Lung (tissue), 12 donors: ENCODE results near the gene MAPK4. TPM values are rescaled to one million over a fixed set of nuclear protein-coding genes. Genes with fewer than 3 reads are reported as not detected.
A peak's percentile ranks its signal among the peaks of the same experiment; 100 is the strongest.

Experiments
- ATAC-seq: fragments of 200-7000 bp; cut with Tn5 transposase; one replicate; pipeline ENCODE4 v1.9.1; 2020; ENCODE audit warnings: moderate number of reproducible peaks; ENCODE audit not compliant: insufficient read depth, low FRiP score
- DNase-seq, 3 donors: peaks; one replicate each; pipeline ENCODE4 v3.0.0-alpha.2; 2013 to 2017
- H3K27ac ChIP-seq, 2 donors: one replicate each; pipeline ENCODE4 v1.5.1; 2013; ENCODE audit warnings: mild to moderate bottlenecking in 2 of 2, moderate library complexity in 2 of 2, control low read depth in 1 of 2, inconsistent platforms in 1 of 2, low read depth in 1 of 2, low read length in 1 of 2
- H3K27me3 ChIP-seq, 3 donors: one replicate each; pipeline ENCODE4 v1.5.1; 2013; ENCODE audit warnings: low read length in 2 of 3; ENCODE audit not compliant: control insufficient read depth in 3 of 3, insufficient read depth in 3 of 3
- H3K36me3 ChIP-seq, 4 donors: one replicate each; pipeline ENCODE4 v1.5.1; 2013; ENCODE audit warnings: low read length in 4 of 4, mild to moderate bottlenecking in 1 of 4, moderate library complexity in 1 of 4; ENCODE audit not compliant: control insufficient read depth in 4 of 4, insufficient read depth in 4 of 4
- H3K4me1 ChIP-seq, 5 donors: one replicate each; pipeline ENCODE4 v1.5.1; 2013; ENCODE audit warnings: low read length in 5 of 5, mild to moderate bottlenecking in 2 of 5, moderate library complexity in 1 of 5; ENCODE audit not compliant: control insufficient read depth in 5 of 5, insufficient read depth in 5 of 5
- H3K4me3 ChIP-seq: one replicate; pipeline ENCODE4 v1.5.1; 2013; ENCODE audit warnings: mild to moderate bottlenecking, control low read depth, moderate library complexity
- H3K9ac ChIP-seq, 2 donors: one replicate each; pipeline ENCODE4 v1.5.1; 2013; ENCODE audit warnings: low read length in 2 of 2, control low read depth in 1 of 2; ENCODE audit not compliant: insufficient read depth in 1 of 2
- H3K9me3 ChIP-seq, 4 donors: one replicate each; pipeline ENCODE4 v1.5.1; 2013; ENCODE audit warnings: low read length in 3 of 4, mild to moderate bottlenecking in 1 of 4, moderate library complexity in 1 of 4; ENCODE audit not compliant: control insufficient read depth in 4 of 4, insufficient read depth in 3 of 4
- WGBS, 2 donors: extraction: QIAGEN DNeasy Blood & Tissue Kit; methylation state at CpG; one replicate each; pipeline ENCODE4 v1.1.7; 2013; 5-methylcytosine and 5-hydroxymethylcytosine counted together
- polyA plus RNA-seq, 2 donors: library from polyadenylated mRNA; stranded (reverse); fragments of 200-250 nt; gene quantifications; one replicate each; pipeline ENCODE4 v1.2.1, GENCODE V29; 2013
- total RNA-seq, 2 donors: library from RNA; depleted of rRNA in 1 of 2; stranded (reverse); fragments of >200 nt in 1 of 2; gene quantifications; one replicate each; pipeline ENCODE4 v1.2.1, GENCODE V29; 2014 to 2021
- TF ChIP-seq, protein P1 (sequence below): IDR thresholded peaks from 2 replicates; pipeline ENCODE4 v1.5.1; 2012; ENCODE audit warnings: mild to moderate bottlenecking; ENCODE audit errors: control extremely low read depth, extremely low read depth
- donor health status: control.
- donor health status: control.
- donor health status: Bipolar disorder and iron deficiency.
- donor health status: healthy.
- donor health status: DM: yes; HTN: yes; CAD: no.

MAPK4 gene
- total and polyA plus RNA-seq, 4 donors = 1.8 to 10.7 (median 3.9) TPM

DNA sequence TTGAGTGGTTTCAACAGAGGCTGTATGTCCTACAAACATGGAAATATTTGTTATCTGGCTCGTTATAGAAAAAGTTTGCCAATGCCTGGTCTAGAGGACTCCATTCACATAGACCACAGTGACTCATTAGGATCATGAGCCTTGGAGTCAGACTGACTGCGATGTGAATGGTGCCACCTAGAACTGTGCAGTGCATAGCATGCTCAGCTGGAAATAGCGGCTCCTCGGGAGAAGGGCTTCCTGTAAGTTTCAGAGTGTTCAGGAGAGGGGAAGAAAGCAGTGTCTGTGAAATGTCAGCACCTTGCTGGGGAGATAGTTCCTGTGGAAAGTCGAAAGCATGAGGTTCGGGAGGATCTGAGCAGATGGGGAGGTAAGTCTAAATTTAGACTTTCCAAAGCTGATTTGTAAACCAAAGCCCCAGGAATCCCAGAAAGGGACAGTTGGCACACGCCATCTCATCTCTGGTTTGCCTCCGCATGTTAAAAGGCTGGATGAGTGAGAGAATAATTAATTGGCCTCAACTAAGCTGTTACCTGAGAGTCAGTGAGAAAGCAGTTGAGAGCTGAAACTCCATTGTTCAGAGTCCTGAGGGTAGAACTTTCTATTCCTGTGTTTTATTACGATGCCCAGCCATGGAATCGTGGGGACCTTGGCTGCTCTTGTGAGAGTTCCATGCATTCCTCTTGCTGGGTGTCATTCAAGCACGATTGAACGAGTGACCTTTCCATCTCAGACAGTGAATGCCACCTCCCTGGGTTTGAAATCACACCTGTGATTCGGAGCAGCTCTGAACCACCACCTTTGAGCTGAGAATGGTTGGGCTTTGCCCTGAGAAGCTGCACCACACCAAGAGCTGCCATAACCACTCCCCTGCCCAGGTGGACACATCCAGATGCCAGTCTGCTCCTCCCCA is 99.5 kb downstream of the MAPK4 start:
- H3K9ac ChIP-seq = no peak overlapping the region
- ATAC-seq (no peak), DNase-seq (no peak)
- peak overlapping the region in 1 of 2 donors; percentile 89 for H3K27ac ChIP-seq
- H3K4me3 ChIP-seq = no peak overlapping the region
- H3K27me3 ChIP-seq = no peaks in the 10 kb centered on the region
- peaks cover 0 to 6% (median under 1%) of the 10 kb centered on the region in 4 donors for H3K9me3 ChIP-seq
- TF ChIP-seq, protein P1, sequence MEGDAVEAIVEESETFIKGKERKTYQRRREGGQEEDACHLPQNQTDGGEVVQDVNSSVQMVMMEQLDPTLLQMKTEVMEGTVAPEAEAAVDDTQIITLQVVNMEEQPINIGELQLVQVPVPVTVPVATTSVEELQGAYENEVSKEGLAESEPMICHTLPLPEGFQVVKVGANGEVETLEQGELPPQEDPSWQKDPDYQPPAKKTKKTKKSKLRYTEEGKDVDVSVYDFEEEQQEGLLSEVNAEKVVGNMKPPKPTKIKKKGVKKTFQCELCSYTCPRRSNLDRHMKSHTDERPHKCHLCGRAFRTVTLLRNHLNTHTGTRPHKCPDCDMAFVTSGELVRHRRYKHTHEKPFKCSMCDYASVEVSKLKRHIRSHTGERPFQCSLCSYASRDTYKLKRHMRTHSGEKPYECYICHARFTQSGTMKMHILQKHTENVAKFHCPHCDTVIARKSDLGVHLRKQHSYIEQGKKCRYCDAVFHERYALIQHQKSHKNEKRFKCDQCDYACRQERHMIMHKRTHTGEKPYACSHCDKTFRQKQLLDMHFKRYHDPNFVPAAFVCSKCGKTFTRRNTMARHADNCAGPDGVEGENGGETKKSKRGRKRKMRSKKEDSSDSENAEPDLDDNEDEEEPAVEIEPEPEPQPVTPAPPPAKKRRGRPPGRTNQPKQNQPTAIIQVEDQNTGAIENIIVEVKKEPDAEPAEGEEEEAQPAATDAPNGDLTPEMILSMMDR = no peak
- 66 to 74% methylated on average over 13 of the region's 13 CpGs for WGBS, 2 donors
- H3K4me1 ChIP-seq = peaks cover 0 to 6% (median 0%) of the 10 kb centered on the region in 5 donors
- no peaks in the 10 kb centered on the region for H3K36me3 ChIP-seq

DNA sequence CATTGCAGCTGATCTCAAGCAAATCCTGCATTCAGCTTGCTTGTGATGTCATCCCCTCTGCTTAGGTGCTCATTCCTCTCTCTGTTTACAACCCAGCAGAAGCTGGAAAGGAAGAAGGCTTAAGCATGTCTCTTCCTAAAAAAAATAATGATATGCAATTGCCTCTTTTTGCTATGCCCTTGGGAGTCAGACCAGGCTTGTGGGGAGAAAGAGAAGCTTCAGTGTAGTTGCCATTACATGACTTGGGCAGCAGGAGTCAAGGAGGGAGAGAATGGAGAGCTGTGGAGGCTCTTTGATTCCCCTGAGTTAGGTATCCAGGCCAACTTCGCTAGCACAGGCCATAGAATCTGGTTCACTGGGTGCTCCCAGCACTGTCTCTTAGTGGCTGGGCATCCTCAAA is 101.1 kb downstream of the MAPK4 start:
- TF ChIP-seq, protein P1 = no peak
- H3K27ac ChIP-seq = peak overlapping the region in 1 of 2 donors; percentile 4
- no peak overlapping the region for H3K9ac ChIP-seq
- H3K9me3 ChIP-seq = peaks cover 0 to 6% (median under 1%) of the 10 kb centered on the region in 4 donors
- no peaks in the 10 kb centered on the region for H3K36me3 ChIP-seq
- peaks cover 0 to 6% (median 0%) of the 10 kb centered on the region in 5 donors for H3K4me1 ChIP-seq
- H3K27me3 ChIP-seq = no peaks in the 10 kb centered on the region
- no peak for DNase-seq
- WGBS, 2 donors = 76 to 89% methylated on average over 1 of the region's 1 CpG
- H3K4me3 ChIP-seq = no peak overlapping the region
- no peak for ATAC-seq

DNA sequence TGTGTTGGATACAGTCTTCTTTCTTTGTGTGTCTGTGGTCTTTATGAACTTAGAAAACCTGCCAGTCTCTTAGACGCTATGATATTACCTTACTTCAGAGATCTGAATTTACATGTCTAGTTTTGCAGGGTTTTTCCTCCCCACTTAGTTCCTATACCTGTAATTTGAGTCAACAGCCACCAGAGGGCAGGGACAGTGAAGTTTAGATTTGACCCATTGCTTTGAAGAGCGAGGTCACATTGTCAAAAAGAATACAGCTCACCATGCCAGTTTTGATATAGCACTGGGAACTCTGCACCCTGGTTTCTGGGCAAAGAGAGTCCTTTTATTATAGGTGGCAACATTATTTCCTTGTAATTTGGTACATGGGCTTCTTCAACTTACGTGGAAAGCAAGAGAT is 102.3 kb downstream of the MAPK4 start:
- Histone ChIP-seq H3K4me1 (peaks cover 0 to under 1% (median 0%) of the 10 kb centered on the region in 5 donors), H3K27ac (no peak overlapping the region), H3K36me3 (no peaks in the 10 kb centered on the region), H3K4me3 (no peak overlapping the region), H3K9ac (no peak overlapping the region), H3K27me3 (no peaks in the 10 kb centered on the region), H3K9me3 (peaks cover 0 to 6% (median under 1%) of the 10 kb centered on the region in 4 donors)
- TF ChIP-seq, protein P1 = no peak
- ATAC-seq = no peak
- 70 to 78% methylated on average over 3 of the region's 3 CpGs for WGBS, 2 donors
- DNase-seq = peak in 1 of 3 donors; percentile 11
